ENCODE measurements around the gene SOX21.

DNA sequence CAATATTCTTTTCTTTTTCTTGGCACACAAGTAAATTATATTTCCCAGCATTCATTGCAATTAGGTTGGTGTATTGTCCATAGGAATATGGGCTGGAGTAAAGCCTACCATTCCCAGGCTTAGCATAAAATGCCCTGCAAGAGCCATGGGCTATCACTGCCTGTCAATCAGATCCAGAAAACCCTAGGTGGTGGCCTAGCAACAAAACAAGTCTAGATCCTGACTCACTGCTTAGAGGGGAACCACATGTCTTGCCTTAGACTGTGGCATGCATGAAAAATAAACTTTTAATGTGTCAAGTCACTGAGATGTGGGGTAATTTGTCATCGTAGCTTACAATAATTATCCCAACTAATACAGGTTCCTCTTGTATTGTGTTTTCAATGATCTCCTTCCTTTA is 16.2 kb downstream of the SOX21 start:
- TF ChIP-seq, protein P1, sequence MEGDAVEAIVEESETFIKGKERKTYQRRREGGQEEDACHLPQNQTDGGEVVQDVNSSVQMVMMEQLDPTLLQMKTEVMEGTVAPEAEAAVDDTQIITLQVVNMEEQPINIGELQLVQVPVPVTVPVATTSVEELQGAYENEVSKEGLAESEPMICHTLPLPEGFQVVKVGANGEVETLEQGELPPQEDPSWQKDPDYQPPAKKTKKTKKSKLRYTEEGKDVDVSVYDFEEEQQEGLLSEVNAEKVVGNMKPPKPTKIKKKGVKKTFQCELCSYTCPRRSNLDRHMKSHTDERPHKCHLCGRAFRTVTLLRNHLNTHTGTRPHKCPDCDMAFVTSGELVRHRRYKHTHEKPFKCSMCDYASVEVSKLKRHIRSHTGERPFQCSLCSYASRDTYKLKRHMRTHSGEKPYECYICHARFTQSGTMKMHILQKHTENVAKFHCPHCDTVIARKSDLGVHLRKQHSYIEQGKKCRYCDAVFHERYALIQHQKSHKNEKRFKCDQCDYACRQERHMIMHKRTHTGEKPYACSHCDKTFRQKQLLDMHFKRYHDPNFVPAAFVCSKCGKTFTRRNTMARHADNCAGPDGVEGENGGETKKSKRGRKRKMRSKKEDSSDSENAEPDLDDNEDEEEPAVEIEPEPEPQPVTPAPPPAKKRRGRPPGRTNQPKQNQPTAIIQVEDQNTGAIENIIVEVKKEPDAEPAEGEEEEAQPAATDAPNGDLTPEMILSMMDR (optimal IDR thresholded peaks at IDR 0.05 in 1 of 3, IDR thresholded peaks at IDR 0.05 in 1 of 3, conservative IDR thresholded peaks at IDR 0.05 in 1 of 3; ENCODE audit: extremely low read depth in 1 of 3, insufficient read depth in 2 of 3, low read length in 3 of 3) = no peak
- TF ChIP-seq EZH2 (IDR thresholded peaks at IDR 0.05; ENCODE audit: low read length) = no peak
